HG03565 (cell line): ENCODE measurements around the gene ADGRD2.
A peak's percentile ranks its signal among the peaks of the same experiment; 100 is the strongest.
"Not testable (repeated sequence)": the region's sequence is repeated elsewhere in the genome, so short reads cannot be mapped to it uniquely, and the experiment has no call there.

Source experiments
- ATAC-seq: cut with Tn5 transposase; IDR thresholded peaks from one replicate; pipeline ENCODE4 v1.9.1; 2021; ENCODE audit warnings: mild to moderate bottlenecking, moderate library complexity; ENCODE audit not compliant: unreplicated experiment

ADGRD2 gene

GRCh38 chr9:124450241-124450924, at the start of gene ADGRD2:
ADGRD2 (plus strand) TSS chr9:124450451; CDS start chr9:124451667, 1,216 bp downstream.
- no peak for ATAC-seq

GRCh38 chr9:124403246-124403645, 47.0 kb upstream of the ADGRD2 start:
- no peak for ATAC-seq

- ATAC-seq, result no peak
Observed at GRCh38 chr9:124409410-124409809, 40.8 kb upstream of the ADGRD2 start.

GRCh38 chr9:124410321-124410913, 39.8 kb upstream of the ADGRD2 start:
- no peak for ATAC-seq

- ATAC-seq, result no peak
Observed at GRCh38 chr9:124411514-124412227, 38.6 kb upstream of the ADGRD2 start.

GRCh38 chr9:124412228-124412575, 38.0 kb upstream of the ADGRD2 start:
- ATAC-seq, result no peak

GRCh38 chr9:124414612-124415011, 35.6 kb upstream of the ADGRD2 start:
- ATAC-seq, result no peak

- ATAC-seq, result peak; percentile 74
Observed at GRCh38 chr9:124415102-124415851, 35.0 kb upstream of the ADGRD2 start, which contains the start of gene PSMB7. PSMB7 (minus strand) TSS chr9:124415442; CDS start chr9:124415425, 17 bp downstream.

- no peak for ATAC-seq
Observed at GRCh38 chr9:124415852-124416484, 34.3 kb upstream of the ADGRD2 start.

GRCh38 chr9:124419832-124420489, 30.3 kb upstream of the ADGRD2 start:
- ATAC-seq, result no peak

- no peak for ATAC-seq
Observed at GRCh38 chr9:124420991-124421543, 29.2 kb upstream of the ADGRD2 start.

- ATAC-seq, result no peak
Observed at GRCh38 chr9:124423155-124423554, 27.1 kb upstream of the ADGRD2 start.

- ATAC-seq, result no peak
Observed at GRCh38 chr9:124423591-124423990, 26.7 kb upstream of the ADGRD2 start.

GRCh38 chr9:124425733-124426132, 24.5 kb upstream of the ADGRD2 start:
- not testable (repeated sequence) for ATAC-seq

GRCh38 chr9:124426361-124426760, 23.9 kb upstream of the ADGRD2 start:
- no peak for ATAC-seq

- ATAC-seq, result no peak
Observed at GRCh38 chr9:124427281-124427680, 23.0 kb upstream of the ADGRD2 start.

- ATAC-seq, result no peak
Observed at GRCh38 chr9:124428751-124429529, 21.3 kb upstream of the ADGRD2 start.

GRCh38 chr9:124429530-124429867, 20.8 kb upstream of the ADGRD2 start:
- ATAC-seq, result no peak

GRCh38 chr9:124436320-124436719, 13.9 kb upstream of the ADGRD2 start:
- ATAC-seq, result no peak
